Left lung (tissue), 10 donors: ENCODE results near the gene INVS. TPM values are rescaled to one million over a fixed set of nuclear protein-coding genes. Genes with fewer than 3 reads are reported as not detected.

Source experiments
- ATAC-seq: fragments of 200-7000 bp; cut with Tn5 transposase; one replicate; pipeline ENCODE4 v1.9.1; 2020; ENCODE audit warnings: moderate library complexity
- DNase-seq, 4 donors: peaks; one replicate each; pipeline ENCODE4 v3.0.0-alpha.2; 2013 to 2020
- H3K27ac ChIP-seq, 2 donors: fragments of 200-600 bp; sonication (generic) in 1 of 2; one replicate each; pipeline versions ENCODE4 v1.5.0 to v1.8.0; 2020 to 2021
- H3K27me3 ChIP-seq, 2 donors: fragments of 200-600 bp; sonication (generic) in 1 of 2; one replicate each; pipeline versions ENCODE4 v1.5.0 to v1.8.0; 2020 to 2021
- H3K36me3 ChIP-seq, 2 donors: fragments of 200-600 bp; sonication (generic) in 1 of 2; one replicate each; pipeline versions ENCODE4 v1.5.0 to v1.8.0; 2020 to 2021
- H3K4me1 ChIP-seq, 2 donors: fragments of 200-600 bp; one replicate each; pipeline ENCODE4 v1.8.0; 2021
- H3K4me3 ChIP-seq, 2 donors: fragments of 200-600 bp; sonication (generic) in 1 of 2; one replicate each; pipeline versions ENCODE4 v1.5.0 to v1.8.0; 2020 to 2021; ENCODE audit warnings: mild to moderate bottlenecking in 1 of 2
- H3K9me3 ChIP-seq, 2 donors: fragments of 200-600 bp; sonication (generic) in 1 of 2; one replicate each; pipeline versions ENCODE4 v1.5.0 to v1.8.0; 2020 to 2021
- intact Hi-C, 2 donors: fragments of 100-400 bp; cut with DNase I; formaldehyde crosslinking; loops; one replicate each; pipeline versions ENCODE4 v1.11.2 to v1.14.2; 2022
- polyA plus RNA-seq, 6 donors: library from polyadenylated mRNA; unstranded; fragments of 120-200 nt; gene quantifications; one replicate each; pipeline ENCODE4 v1.2.1, GENCODE V29; 2013; ENCODE audit not compliant: insufficient read length in 6 of 6
- total RNA-seq, 2 donors: library from RNA; stranded (reverse); fragmentation: NEBNext Ultra II Directional; extraction: Animal tissue kit (Norgen Biotek cat#: 25700); gene quantifications; one replicate each; pipeline ENCODE4 v1.2.1, GENCODE V29; 2021
- TF ChIP-seq, protein P1 (sequence below), 2 donors: fragments of 200-600 bp; sonication (generic) in 1 of 2; IDR thresholded peaks; one replicate each; pipeline versions ENCODE4 v1.5.0 to v1.8.0; 2021; ENCODE audit warnings: antibody characterized with exemption in 2 of 2
- donor health status: DM: no; HTN: yes; CAD: no.
- donor health status: DM: no; HTN: no; CAD: no.

INVS gene
- total and polyA plus RNA-seq, 8 donors, result 21.5 to 29.9 (median 24.6) TPM

- intact Hi-C loops, result no loop called here
- Histone ChIP-seq H3K9me3 (no peaks in the 10 kb centered on the region), H3K27ac (no peak overlapping the region), H3K4me1 (no peaks in the 10 kb centered on the region), H3K27me3 (no peaks in the 10 kb centered on the region), H3K4me3 (no peak overlapping the region), H3K36me3 (no peaks in the 10 kb centered on the region)
- TF ChIP-seq, protein P1, sequence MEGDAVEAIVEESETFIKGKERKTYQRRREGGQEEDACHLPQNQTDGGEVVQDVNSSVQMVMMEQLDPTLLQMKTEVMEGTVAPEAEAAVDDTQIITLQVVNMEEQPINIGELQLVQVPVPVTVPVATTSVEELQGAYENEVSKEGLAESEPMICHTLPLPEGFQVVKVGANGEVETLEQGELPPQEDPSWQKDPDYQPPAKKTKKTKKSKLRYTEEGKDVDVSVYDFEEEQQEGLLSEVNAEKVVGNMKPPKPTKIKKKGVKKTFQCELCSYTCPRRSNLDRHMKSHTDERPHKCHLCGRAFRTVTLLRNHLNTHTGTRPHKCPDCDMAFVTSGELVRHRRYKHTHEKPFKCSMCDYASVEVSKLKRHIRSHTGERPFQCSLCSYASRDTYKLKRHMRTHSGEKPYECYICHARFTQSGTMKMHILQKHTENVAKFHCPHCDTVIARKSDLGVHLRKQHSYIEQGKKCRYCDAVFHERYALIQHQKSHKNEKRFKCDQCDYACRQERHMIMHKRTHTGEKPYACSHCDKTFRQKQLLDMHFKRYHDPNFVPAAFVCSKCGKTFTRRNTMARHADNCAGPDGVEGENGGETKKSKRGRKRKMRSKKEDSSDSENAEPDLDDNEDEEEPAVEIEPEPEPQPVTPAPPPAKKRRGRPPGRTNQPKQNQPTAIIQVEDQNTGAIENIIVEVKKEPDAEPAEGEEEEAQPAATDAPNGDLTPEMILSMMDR (IDR thresholded peaks at IDR 0.05), result no peak
- DNase-seq (no peak), ATAC-seq (no peak)
Measured at GRCh38 chr9:100206899-100207298, 107.9 kb downstream of the INVS start.

DNA sequence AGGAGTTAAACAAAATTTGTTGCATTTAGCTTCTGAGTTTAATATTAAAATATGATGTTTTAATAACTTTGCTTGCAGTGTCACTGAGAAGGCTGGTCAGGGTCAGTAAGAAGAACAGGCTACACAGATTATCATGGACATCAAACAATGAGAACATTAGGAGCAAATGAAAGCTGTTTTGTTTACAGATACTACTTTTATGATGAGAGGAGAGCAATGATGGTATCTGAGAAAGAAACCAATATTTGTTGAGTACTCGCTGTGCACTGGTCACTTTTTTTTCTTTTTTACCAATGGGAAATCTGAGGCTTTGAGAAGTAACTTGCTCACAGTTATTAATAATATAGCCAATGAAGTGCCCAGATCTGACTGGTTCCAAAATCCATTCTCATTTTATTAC is 109.6 kb downstream of the INVS start:
- intact Hi-C loops, result no loop called here

GRCh38 chr9:100211476-100211875 is 112.4 kb downstream of the INVS start:
- Histone ChIP-seq H3K4me3 (no peak overlapping the region), H3K4me1 (no peaks in the 10 kb centered on the region), H3K27me3 (no peaks in the 10 kb centered on the region), H3K9me3 (no peaks in the 10 kb centered on the region), H3K36me3 (no peaks in the 10 kb centered on the region), H3K27ac (no peak overlapping the region)
- peak in 1 of 4 donors; percentile 16 for DNase-seq
- TF ChIP-seq, protein P1 (IDR thresholded peaks at IDR 0.05), result no peak
- intact Hi-C loops, result no loop called here
- ATAC-seq, result no peak

More for the DNA sequence above, 109.6 kb downstream of the INVS start:
- Histone ChIP-seq H3K27ac (no peak overlapping the region), H3K4me3 (no peak overlapping the region), H3K4me1 (no peaks in the 10 kb centered on the region), H3K36me3 (no peaks in the 10 kb centered on the region), H3K27me3 (no peaks in the 10 kb centered on the region), H3K9me3 (no peaks in the 10 kb centered on the region)
- TF ChIP-seq, protein P1 (IDR thresholded peaks at IDR 0.05), result no peak
- DNase-seq, result no peak
- no peak for ATAC-seq

- Histone ChIP-seq H3K4me3 (no peak overlapping the region), H3K9me3 (no peaks in the 10 kb centered on the region), H3K27me3 (no peaks in the 10 kb centered on the region), H3K36me3 (no peaks in the 10 kb centered on the region), H3K27ac (no peak overlapping the region), H3K4me1 (no peaks in the 10 kb centered on the region)
- DNase-seq, result no peak
- intact Hi-C loops, result no loop called here
- TF ChIP-seq, protein P1 (IDR thresholded peaks at IDR 0.05), result no peak
- no peak for ATAC-seq
Measured at GRCh38 chr9:100213730-100214477, 114.9 kb downstream of the INVS start.

GRCh38 chr9:100216178-100216787 is 117.2 kb downstream of the INVS start:
- intact Hi-C loops, result no loop called here
- Histone ChIP-seq H3K27ac (no peak overlapping the region), H3K4me3 (no peak overlapping the region), H3K9me3 (no peaks in the 10 kb centered on the region), H3K36me3 (no peaks in the 10 kb centered on the region), H3K27me3 (no peaks in the 10 kb centered on the region), H3K4me1 (no peaks in the 10 kb centered on the region)
- ATAC-seq, result peak; percentile 91
- TF ChIP-seq, protein P1 (IDR thresholded peaks at IDR 0.05), result peak; percentile 60 to 74
- DNase-seq, result peak in 1 of 4 donors; percentile 19
